Osteoblast (primary cell): Measurements from ENCODE around the gene GRM6. TPM values are rescaled to one million over a fixed set of nuclear protein-coding genes. Genes with fewer than 3 reads are reported as not detected.

Source experiments
- DNase-seq: peaks from one replicate; pipeline ENCODE4 v3.0.0; 2011; ENCODE audit warnings: low spot score, mixed read lengths; ENCODE audit not compliant: insufficient read length; ENCODE audit errors: missing footprints
- H2AFZ ChIP-seq: 2 replicates; pipeline ENCODE4 v1.6.0; 2011; ENCODE audit warnings: mild to moderate bottlenecking, low read length
- H3K27ac ChIP-seq: 2 replicates; pipeline ENCODE4 v1.5.1; 2011; ENCODE audit warnings: mild to moderate bottlenecking, low read depth, low read length, moderate library complexity
- H3K27me3 ChIP-seq: 2 replicates; pipeline ENCODE4 v1.6.0; 2012; ENCODE audit warnings: mild to moderate bottlenecking, control low read depth, inconsistent platforms, low read length, moderate library complexity; ENCODE audit not compliant: insufficient read depth
- H3K36me3 ChIP-seq: 2 replicates; pipeline ENCODE4 v1.5.1; 2011; ENCODE audit warnings: mild to moderate bottlenecking, low read length, control low read depth, moderate library complexity; ENCODE audit not compliant: insufficient read depth
- H3K4me1 ChIP-seq: 2 replicates; pipeline ENCODE4 v1.5.1; 2011; ENCODE audit warnings: mild to moderate bottlenecking, low read length, control low read depth, moderate library complexity; ENCODE audit not compliant: insufficient read depth
- H3K4me2 ChIP-seq: 2 replicates; pipeline ENCODE4 v1.6.0; 2011; ENCODE audit warnings: mild to moderate bottlenecking, low read length; ENCODE audit not compliant: insufficient read depth
- H3K4me3 ChIP-seq: fragments of 200-600 bp; sonication (generic); 3 replicates; pipeline ENCODE4 v1.5.1; 2012; ENCODE audit warnings: mild to moderate bottlenecking, low read length, inconsistent platforms; ENCODE audit not compliant: insufficient read depth
- H3K79me2 ChIP-seq: 2 replicates; pipeline ENCODE4 v1.6.0; 2012; ENCODE audit warnings: mild to moderate bottlenecking, low read length, control low read depth, inconsistent platforms; ENCODE audit not compliant: insufficient read depth
- H3K9me3 ChIP-seq: 2 replicates; pipeline ENCODE4 v1.5.1; 2011; ENCODE audit warnings: low read depth, low read length, control low read depth
- H4K20me1 ChIP-seq: 2 replicates; pipeline ENCODE4 v1.6.0; 2012; ENCODE audit warnings: mild to moderate bottlenecking, low read length, control low read depth; ENCODE audit not compliant: insufficient read depth
- CTCF ChIP-seq: IDR thresholded peaks from 2 replicates; pipeline ENCODE4 v1.5.1; 2011; ENCODE audit warnings: mild to moderate bottlenecking, low read depth, low read length, moderate library complexity; ENCODE audit errors: extremely low read depth
- total RNA-seq: library from RNA; depleted of rRNA; stranded (reverse); fragments of >200 nt; gene quantifications from 2 replicates; pipeline ENCODE4 v1.2.3, GENCODE V29; 2012

GRM6 gene
- total RNA-seq, 1 donor = not detected

GRCh38 chr5:178992291-178992895 is 2.7 kb downstream of the GRM6 start:
- no peaks in the 10 kb centered on the region for H3K36me3 ChIP-seq
- peak; percentile 76 for DNase-seq
- H2AFZ ChIP-seq = no peak overlapping the region
- H4K20me1 ChIP-seq = no peaks in the 10 kb centered on the region
- no peak overlapping the region for H3K27ac ChIP-seq
- no peak overlapping the region for H3K4me3 ChIP-seq
- peaks cover 13% of the 10 kb centered on the region for H3K27me3 ChIP-seq
- no peak overlapping the region for H3K4me2 ChIP-seq
- H3K4me1 ChIP-seq = no peaks in the 10 kb centered on the region
- H3K9me3 ChIP-seq = no peaks in the 10 kb centered on the region
- TF ChIP-seq CTCF = no peak
- H3K79me2 ChIP-seq = no peaks in the 10 kb centered on the region

- H3K4me2 ChIP-seq = no peak overlapping the region
- H3K9me3 ChIP-seq = no peaks in the 10 kb centered on the region
- H3K27me3 ChIP-seq = peaks cover 13% of the 10 kb centered on the region
- no peak overlapping the region for H2AFZ ChIP-seq
- H3K36me3 ChIP-seq = no peaks in the 10 kb centered on the region
- no peak overlapping the region for H3K27ac ChIP-seq
- H3K79me2 ChIP-seq = no peaks in the 10 kb centered on the region
- H4K20me1 ChIP-seq = no peaks in the 10 kb centered on the region
- DNase-seq = peak; percentile 76
- TF ChIP-seq CTCF = no peak
- H3K4me3 ChIP-seq = no peak overlapping the region
- H3K4me1 ChIP-seq = no peaks in the 10 kb centered on the region
Observed at GRCh38 chr5:178991190-178992145, 3.7 kb downstream of the GRM6 start.

- Histone ChIP-seq H3K9me3 (no peaks in the 10 kb centered on the region), H3K4me1 (no peaks in the 10 kb centered on the region)
- DNase-seq = peak; percentile 60
Observed at GRCh38 chr5:178990491-178990890, 4.6 kb downstream of the GRM6 start.

More at GRCh38 chr5:178990491-178990890, 4.6 kb downstream of the GRM6 start:
- Histone ChIP-seq H3K27ac (no peak overlapping the region), H3K27me3 (peaks cover 8% of the 10 kb centered on the region), H3K36me3 (no peaks in the 10 kb centered on the region), H3K4me2 (no peak overlapping the region), H2AFZ (no peak overlapping the region), H3K79me2 (no peaks in the 10 kb centered on the region), H3K4me3 (no peak overlapping the region), H4K20me1 (no peaks in the 10 kb centered on the region)
- TF ChIP-seq CTCF = no peak
